Naive thymus-derived CD8-positive, alpha-beta T cell (primary cell): ENCODE measurements around the gene KLF7. TPM values are rescaled to one million over a fixed set of nuclear protein-coding genes. Genes with fewer than 3 reads are reported as not detected.

Experiments used
- ATAC-seq, 2 donors: fragments of 150-1000 bp; cut with Tn5 transposase in 1 of 2; sonication (Bioruptor Pico), chemical (Tn5 transposase) in 1 of 2; 1 replicate in 1 of 2; 2 replicates in 1 of 2; pipeline ENCODE4 v1.10.0; 2021; ENCODE audit warnings: mild to moderate bottlenecking in 2 of 2, moderate library complexity in 2 of 2
- POLR2A ChIA-PET: fragments of 350-600 bp; sonication (Branson Sonifier 250); formaldehyde crosslinking; loops from one replicate; lab custom pipeline; 2021; ENCODE audit warnings: antibody characterized with exemption; lab: Charles Lee
- DNase-seq, 10 donors: peaks; one replicate each; pipeline versions ENCODE4 v3.0.0 to v3.0.0-alpha.2; 2020 to 2022
- H3K27ac Mint-ChIP-seq, 10 donors: one replicate each; pipeline ENCODE4 v1.8.0; 2020 to 2022; ENCODE audit warnings: mild to moderate bottlenecking in 10 of 10, mixed read lengths in 10 of 10, moderate library complexity in 4 of 10, inconsistent platforms in 1 of 10
- H3K27me3 Mint-ChIP-seq, 5 donors: one replicate each; pipeline ENCODE4 v1.8.0; 2021 to 2022; ENCODE audit warnings: mixed read lengths in 5 of 5
- H3K36me3 Mint-ChIP-seq, 3 donors: one replicate each; pipeline ENCODE4 v1.8.0; 2020 to 2022; ENCODE audit warnings: mixed read lengths in 3 of 3, mild to moderate bottlenecking in 2 of 3, inconsistent platforms in 1 of 3
- H3K4me1 Mint-ChIP-seq, 4 donors: one replicate each; pipeline ENCODE4 v1.8.0; 2021 to 2022; ENCODE audit warnings: mixed read lengths in 4 of 4
- H3K4me3 Mint-ChIP-seq, 10 donors: one replicate each; pipeline ENCODE4 v1.8.0; 2020 to 2022; ENCODE audit warnings: mild to moderate bottlenecking in 10 of 10, mixed read lengths in 10 of 10, moderate library complexity in 6 of 10, inconsistent platforms in 1 of 10
- H3K9me3 Mint-ChIP-seq, 9 donors: one replicate each; pipeline ENCODE4 v1.8.0; 2020 to 2022; ENCODE audit warnings: mixed read lengths in 9 of 9, mild to moderate bottlenecking in 3 of 9, inconsistent platforms in 1 of 9, moderate library complexity in 1 of 9
- polyA plus RNA-seq, 3 donors: library from polyadenylated mRNA; unstranded; fragments of 300-500 nt; fragmentation: Illumina TruSeq; gene quantifications; one replicate each; pipeline ENCODE4 v1.2.3, GENCODE V29; 2021
- total RNA-seq, 8 experiments: library from RNA in 2 of 8; stranded (reverse) in 2 of 8; gene quantifications; one replicate each; pipeline ENCODE4 v1.2.3 and lab custom pipeline; 2021 to 2026

Gene KLF7
- total and polyA plus RNA-seq, 5 experiments from 2014 or later = 15.2 to 89.2 (median 29.6) TPM

DNA sequence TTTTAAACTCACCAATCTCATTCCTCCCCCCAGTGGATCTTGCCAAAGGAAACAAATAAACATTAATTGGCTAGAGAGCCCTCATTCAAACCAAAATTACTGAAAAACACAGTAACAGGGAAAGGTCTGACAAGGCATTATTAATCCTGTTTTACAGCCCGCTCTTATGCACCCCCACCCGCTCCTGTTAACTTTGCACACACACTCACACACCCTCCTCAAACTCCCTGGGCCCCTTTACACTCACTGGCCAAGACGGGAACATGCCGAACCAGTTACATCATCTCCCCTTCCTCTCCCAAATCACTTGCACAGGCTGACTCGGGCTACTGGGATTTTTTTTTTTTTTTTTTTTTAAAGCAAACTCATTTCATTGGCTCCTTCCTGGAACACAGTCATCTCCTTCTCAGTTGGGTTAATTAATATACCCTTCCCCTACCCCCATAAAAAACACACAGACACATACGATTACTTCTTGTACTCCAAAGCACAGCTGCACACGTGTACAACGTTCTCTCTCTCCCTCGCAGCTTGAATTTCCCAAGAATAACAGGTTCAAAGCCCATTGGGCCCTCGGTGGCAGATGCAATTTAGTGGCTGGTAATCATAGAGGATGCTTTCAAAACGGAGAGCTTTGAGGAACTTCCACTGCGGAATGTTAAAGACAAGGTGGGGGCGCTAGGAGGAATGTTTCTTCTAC lies 31.8 kb downstream of the KLF7 start:
- ATAC-seq (no peak), DNase-seq (no peak)
- Mint-ChIP-seq H3K4me3 (peak overlapping the region in 5 of 10 donors; percentile 6 to 52 (median 33)), H3K27ac (peak overlapping the region; percentile 11 to 92 (median 76)), H3K36me3 (peaks cover under 1 to 23% (median 16%) of the 10 kb centered on the region in 3 donors), H3K27me3 (no peaks in the 10 kb centered on the region), H3K4me1 (peaks cover 38 to 96% (median 91%) of the 10 kb centered on the region in 4 donors), H3K9me3 (peaks cover 0 to 4% (median 0%) of the 10 kb centered on the region in 9 donors)
- POLR2A ChIA-PET = interaction anchor here (0.7 to 3.8 kb wide), 4 partner anchors 8 to 396 kb away, joined by 3 to 24 read pairs (median 8); partner anchors contain the start of genes CREB1 and KLF7

DNA sequence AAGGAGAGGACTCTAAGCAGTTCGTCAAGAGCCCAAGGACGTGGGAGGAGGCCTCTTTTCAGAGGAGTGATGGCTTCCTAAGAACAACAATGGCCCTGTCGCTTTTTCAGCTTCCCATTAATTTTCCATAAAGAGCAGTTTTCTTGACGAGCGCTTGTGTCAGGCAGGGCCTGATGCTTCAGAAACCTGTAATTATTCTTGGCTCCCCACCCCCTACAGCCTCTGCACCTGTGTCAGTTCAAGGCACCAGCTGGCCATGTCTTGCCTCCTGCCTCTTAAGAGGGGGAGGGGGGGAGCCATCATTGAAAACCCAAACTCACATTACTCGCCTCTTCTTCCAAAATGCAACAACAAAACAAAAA lies 32.3 kb downstream of the KLF7 start:
- peaks cover 3 to 23% (median 20%) of the 10 kb centered on the region in 3 donors for H3K36me3 Mint-ChIP-seq
- ATAC-seq (no peak), DNase-seq (no peak)
- no peaks in the 10 kb centered on the region for H3K27me3 Mint-ChIP-seq
- H3K27ac Mint-ChIP-seq = peak overlapping the region in 8 of 10 donors; percentile 27 to 90 (median 70)
- H3K4me1 Mint-ChIP-seq = peaks cover 42 to 95% (median 91%) of the 10 kb centered on the region in 4 donors
- peak overlapping the region in 2 of 10 donors; percentile 28 to 41 for H3K4me3 Mint-ChIP-seq
- peaks cover 0 to 4% (median 0%) of the 10 kb centered on the region in 9 donors for H3K9me3 Mint-ChIP-seq
- POLR2A ChIA-PET = interaction anchor here (1.0 to 2.4 kb wide), 3 partner anchors 8 to 32 kb away, joined by 3 to 7 read pairs (median 6); partner anchors contain the start of gene KLF7

GRCh38 chr2:207132019-207132418 lies 33.7 kb downstream of the KLF7 start:
- H3K27me3 Mint-ChIP-seq = no peaks in the 10 kb centered on the region
- POLR2A ChIA-PET = interaction anchor here (0.7 to 2.4 kb wide), 6 partner anchors 10 to 101 kb away, joined by 3 to 7 read pairs (median 5); no protein-coding TSS in a partner anchor
- peak overlapping the region in 5 of 10 donors; percentile 32 to 46 (median 39) for H3K4me3 Mint-ChIP-seq
- peaks cover 3 to 28% (median 17%) of the 10 kb centered on the region in 3 donors for H3K36me3 Mint-ChIP-seq
- peak overlapping the region in 7 of 10 donors; percentile 33 to 87 (median 48) for H3K27ac Mint-ChIP-seq
- DNase-seq (no peak), ATAC-seq (no peak)
- H3K4me1 Mint-ChIP-seq = peaks cover 42 to 92% (median 84%) of the 10 kb centered on the region in 4 donors
- peaks cover 0 to 4% (median 0%) of the 10 kb centered on the region in 9 donors for H3K9me3 Mint-ChIP-seq

GRCh38 chr2:207131594-207131993 lies 34.2 kb downstream of the KLF7 start:
- peak overlapping the region in 5 of 10 donors; percentile 8 to 46 (median 39) for H3K4me3 Mint-ChIP-seq
- H3K36me3 Mint-ChIP-seq = peaks cover 3 to 28% (median 17%) of the 10 kb centered on the region in 3 donors
- H3K9me3 Mint-ChIP-seq = peaks cover 0 to 4% (median 0%) of the 10 kb centered on the region in 9 donors
- no peaks in the 10 kb centered on the region for H3K27me3 Mint-ChIP-seq
- no peak for ATAC-seq
- H3K27ac Mint-ChIP-seq = peak overlapping the region in 7 of 10 donors; percentile 33 to 87 (median 54)
- H3K4me1 Mint-ChIP-seq = peaks cover 45 to 93% (median 84%) of the 10 kb centered on the region in 4 donors
- DNase-seq = no peak
- POLR2A ChIA-PET = interaction anchor here (0.9 to 2.4 kb wide), 6 partner anchors 10 to 36 kb away, joined by 3 to 7 read pairs (median 5); partner anchors contain the start of gene KLF7

GRCh38 chr2:207130958-207131521 lies 34.7 kb downstream of the KLF7 start:
- Mint-ChIP-seq H3K27me3 (no peaks in the 10 kb centered on the region), H3K36me3 (peaks cover 3 to 25% (median 16%) of the 10 kb centered on the region in 3 donors), H3K27ac (peak overlapping the region in 4 of 10 donors; percentile 43 to 87 (median 54)), H3K4me1 (peaks cover 43 to 93% (median 82%) of the 10 kb centered on the region in 4 donors), H3K4me3 (peak overlapping the region in 1 of 10 donors; percentile 46), H3K9me3 (peaks cover 0 to 4% (median 0%) of the 10 kb centered on the region in 9 donors)
- ATAC-seq = no peak
- POLR2A ChIA-PET = interaction anchor here (1.3 to 2.2 kb wide), 2 partner anchors 34 to 35 kb away, joined by 4 to 7 read pairs; partner anchors contain the start of gene KLF7
- DNase-seq = no peak

GRCh38 chr2:207129821-207130220 lies 35.9 kb downstream of the KLF7 start:
- Mint-ChIP-seq H3K9me3 (peaks cover 0 to 4% (median 0%) of the 10 kb centered on the region in 9 donors), H3K4me1 (peaks cover 41 to 89% (median 74%) of the 10 kb centered on the region in 4 donors), H3K4me3 (no peak overlapping the region), H3K36me3 (peaks cover 3 to 23% (median 13%) of the 10 kb centered on the region in 3 donors), H3K27me3 (no peaks in the 10 kb centered on the region), H3K27ac (peak overlapping the region in 4 of 10 donors; percentile 5 to 42 (median 26))
- POLR2A ChIA-PET = interaction anchor here (0.5 to 1.4 kb wide), 2 partner anchors 35 to 134 kb away, joined by 4 to 5 read pairs; partner anchors contain the start of gene KLF7
- DNase-seq (no peak), ATAC-seq (no peak)

DNA sequence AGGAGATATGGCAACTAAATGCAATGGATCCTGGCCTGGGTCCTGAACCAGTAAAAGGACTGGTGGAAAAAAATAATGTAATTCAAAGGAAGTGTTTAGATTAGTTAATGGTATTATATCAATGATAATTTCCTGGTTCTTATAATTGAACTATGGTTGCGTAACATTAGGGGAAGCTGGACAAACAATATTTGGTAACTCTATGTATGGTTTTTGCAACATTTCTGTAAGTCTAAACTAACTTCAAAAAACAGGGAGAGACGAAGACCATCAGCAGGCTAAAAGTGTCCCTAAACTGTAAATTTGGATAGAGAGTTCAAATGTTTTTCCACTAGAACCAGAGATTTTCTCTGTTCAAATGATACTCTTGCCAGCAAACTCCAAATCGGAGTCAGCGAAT lies 36.9 kb downstream of the KLF7 start:
- no peaks in the 10 kb centered on the region for H3K27me3 Mint-ChIP-seq
- POLR2A ChIA-PET = interaction anchor here (1.4 kb wide), 1 partner anchor 36 kb away, joined by 4 read pairs; the partner anchor contains the start of gene KLF7
- no peak overlapping the region for H3K4me3 Mint-ChIP-seq
- H3K27ac Mint-ChIP-seq = no peak overlapping the region
- peaks cover 40 to 89% (median 71%) of the 10 kb centered on the region in 4 donors for H3K4me1 Mint-ChIP-seq
- ATAC-seq (no peak), DNase-seq (no peak)
- peaks cover 3 to 28% (median 18%) of the 10 kb centered on the region in 3 donors for H3K36me3 Mint-ChIP-seq
- H3K9me3 Mint-ChIP-seq = peaks cover 0 to 4% (median 0%) of the 10 kb centered on the region in 9 donors

GRCh38 chr2:207126724-207127308 lies 38.9 kb downstream of the KLF7 start:
- H3K4me3 Mint-ChIP-seq = no peak overlapping the region
- H3K36me3 Mint-ChIP-seq = peaks cover 10 to 42% (median 31%) of the 10 kb centered on the region in 3 donors
- no peak overlapping the region for H3K27ac Mint-ChIP-seq
- peaks cover 0 to 4% (median 0%) of the 10 kb centered on the region in 9 donors for H3K9me3 Mint-ChIP-seq
- no peaks in the 10 kb centered on the region for H3K27me3 Mint-ChIP-seq
- peaks cover 38 to 86% (median 71%) of the 10 kb centered on the region in 4 donors for H3K4me1 Mint-ChIP-seq
- DNase-seq (no peak), ATAC-seq (no peak)
- POLR2A ChIA-PET = no interaction called here

GRCh38 chr2:207123776-207124391 lies 41.9 kb downstream of the KLF7 start:
- Mint-ChIP-seq H3K4me3 (no peak overlapping the region), H3K9me3 (no peaks in the 10 kb centered on the region), H3K27ac (peak overlapping the region in 5 of 10 donors; percentile 40 to 70 (median 47)), H3K27me3 (no peaks in the 10 kb centered on the region), H3K4me1 (peaks cover 37 to 80% (median 64%) of the 10 kb centered on the region in 4 donors), H3K36me3 (peaks cover 17 to 64% (median 33%) of the 10 kb centered on the region in 3 donors)
- ATAC-seq = no peak
- DNase-seq = no peak
- POLR2A ChIA-PET = interaction anchor here (1.5 kb wide), 1 partner anchor 41 kb away, joined by 4 read pairs; no protein-coding TSS in a partner anchor

- peak overlapping the region in 2 of 10 donors; percentile 13 to 66 for H3K4me3 Mint-ChIP-seq
- POLR2A ChIA-PET = no interaction called here
- peak overlapping the region in 5 of 10 donors; percentile 22 to 78 (median 33) for H3K27ac Mint-ChIP-seq
- H3K4me1 Mint-ChIP-seq = peaks cover 33 to 75% (median 62%) of the 10 kb centered on the region in 4 donors
- H3K27me3 Mint-ChIP-seq = no peaks in the 10 kb centered on the region
- peaks cover 14 to 67% (median 29%) of the 10 kb centered on the region in 3 donors for H3K36me3 Mint-ChIP-seq
- DNase-seq (peak in 2 of 10 donors; percentile 13 to 15), ATAC-seq (peak; percentile 70 to 83)
- no peaks in the 10 kb centered on the region for H3K9me3 Mint-ChIP-seq
Measured at GRCh38 chr2:207123335-207123744, 42.4 kb downstream of the KLF7 start.

- H3K4me1 Mint-ChIP-seq = peaks cover 34 to 73% (median 60%) of the 10 kb centered on the region in 4 donors
- POLR2A ChIA-PET = no interaction called here
Measured at GRCh38 chr2:207122651-207123334, 43.0 kb downstream of the KLF7 start.

More at GRCh38 chr2:207122651-207123334, 43.0 kb downstream of the KLF7 start:
- Mint-ChIP-seq H3K9me3 (no peaks in the 10 kb centered on the region), H3K4me3 (peak overlapping the region in 2 of 10 donors; percentile 26 to 66), H3K27ac (peak overlapping the region in 7 of 10 donors; percentile 3 to 70 (median 39)), H3K27me3 (no peaks in the 10 kb centered on the region), H3K36me3 (peaks cover 14 to 68% (median 29%) of the 10 kb centered on the region in 3 donors)
- DNase-seq (no peak), ATAC-seq (no peak)
